GM19035 (cell line): Measurements from ENCODE around the gene WDR48.

Experiments
- ATAC-seq: cut with Tn5 transposase; IDR thresholded peaks from one replicate; pipeline ENCODE4 v1.9.1; 2021; ENCODE audit not compliant: unreplicated experiment

WDR48 gene

GRCh38 chr3:39100500-39100886, 48.7 kb downstream of the WDR48 start:
- ATAC-seq: no peak

GRCh38 chr3:39101022-39101689, 49.3 kb downstream of the WDR48 start:
- peak; percentile 73 for ATAC-seq

GRCh38 chr3:39102504-39103323, 50.9 kb downstream of the WDR48 start:
- ATAC-seq: no peak

- no peak for ATAC-seq
Measured at GRCh38 chr3:39103324-39103693, 51.5 kb downstream of the WDR48 start.

- ATAC-seq: no peak
Measured at GRCh38 chr3:39103791-39104552, 52.2 kb downstream of the WDR48 start.

- ATAC-seq: no peak
Measured at GRCh38 chr3:39104961-39105686, 53.3 kb downstream of the WDR48 start.

GRCh38 chr3:39105687-39106063, 53.9 kb downstream of the WDR48 start:
- no peak for ATAC-seq

GRCh38 chr3:39106281-39106811, 54.5 kb downstream of the WDR48 start:
- ATAC-seq: no peak

GRCh38 chr3:39106851-39107387, 55.1 kb downstream of the WDR48 start:
- ATAC-seq: peak; percentile 10

GRCh38 chr3:39107388-39108199, 55.8 kb downstream of the WDR48 start, which contains the start of the genes GORASP1 and TTC21A:
Gene GORASP1, minus strand, starts transcription at chr3:39107627. Its CDS starts 86 bp downstream, at chr3:39107541.
Gene TTC21A, plus strand, starts transcription at chr3:39107680. Its CDS starts 158 bp downstream, at chr3:39107838.
- ATAC-seq: peak; percentile 64

GRCh38 chr3:39108200-39108710, 56.4 kb downstream of the WDR48 start:
- peak; percentile 66 for ATAC-seq

GRCh38 chr3:39109086-39109485, 57.3 kb downstream of the WDR48 start:
- ATAC-seq: no peak

- no peak for ATAC-seq
Measured at GRCh38 chr3:39110041-39110639, 58.3 kb downstream of the WDR48 start.

GRCh38 chr3:39112113-39112512, 60.3 kb downstream of the WDR48 start:
- ATAC-seq: no peak

GRCh38 chr3:39112535-39112934, 60.7 kb downstream of the WDR48 start:
- ATAC-seq: no peak

GRCh38 chr3:39113291-39113690, 61.5 kb downstream of the WDR48 start:
- ATAC-seq: no peak

- ATAC-seq: no peak
Measured at GRCh38 chr3:39114456-39114855, 62.6 kb downstream of the WDR48 start.

GRCh38 chr3:39115870-39116269, 64.1 kb downstream of the WDR48 start:
- ATAC-seq: no peak

GRCh38 chr3:39118079-39118478, 66.3 kb downstream of the WDR48 start:
- no peak for ATAC-seq
